ENCODE measurements around the gene PDAP1.
"Not testable (repeated sequence)": the region's sequence is repeated elsewhere in the genome, so short reads cannot be mapped to it uniquely, and the experiment has no call there.

PDAP1 gene

GRCh38 chr7:99428972-99429566 is 20.7 kb upstream of the PDAP1 start:
- no peak overlapping the region for H3K4me3 ChIP-seq (ENCODE audit: low read depth, low read length)

DNA sequence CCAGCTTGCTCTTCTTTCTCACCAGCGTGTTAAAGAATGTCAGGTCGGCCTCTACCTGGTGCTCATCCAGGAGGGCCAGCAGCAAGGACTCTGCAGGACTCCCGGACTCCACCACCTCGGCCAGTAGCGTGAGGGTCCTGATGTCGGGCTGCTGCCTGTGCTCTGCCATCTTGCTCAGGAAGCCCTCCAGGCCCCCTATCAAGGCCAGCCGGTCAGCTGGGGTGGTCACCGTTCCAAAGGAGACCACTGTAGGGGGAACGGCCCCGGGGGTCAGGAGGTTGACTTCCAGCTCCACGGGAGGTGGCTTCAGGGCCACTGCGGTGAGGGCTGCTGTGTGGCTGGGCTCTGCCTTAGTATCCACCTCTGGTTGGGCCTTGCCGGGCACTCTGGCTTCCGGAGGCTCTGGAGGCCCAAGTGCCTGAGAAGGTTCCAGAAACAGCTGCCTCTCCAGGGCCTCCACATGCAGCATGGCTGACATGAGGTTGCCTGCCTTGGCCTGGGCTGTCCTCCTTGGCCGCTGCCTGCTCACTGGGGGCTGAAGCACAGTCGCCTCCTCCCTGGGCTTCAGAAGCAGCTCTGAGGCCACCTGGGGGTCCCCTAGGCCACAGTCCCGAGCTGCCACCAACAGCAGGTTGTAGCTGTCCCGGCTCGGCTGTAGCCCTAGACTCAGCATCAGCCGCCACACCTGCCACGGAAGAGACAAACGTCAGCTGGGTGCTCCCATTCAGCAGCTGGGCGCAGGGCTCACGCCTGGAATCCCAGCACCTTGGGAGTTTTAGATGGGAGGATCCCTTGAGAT is 16.7 kb upstream of the PDAP1 start:
- H3K4me3 ChIP-seq (ENCODE audit: low read depth, low read length): no peak overlapping the region

DNA sequence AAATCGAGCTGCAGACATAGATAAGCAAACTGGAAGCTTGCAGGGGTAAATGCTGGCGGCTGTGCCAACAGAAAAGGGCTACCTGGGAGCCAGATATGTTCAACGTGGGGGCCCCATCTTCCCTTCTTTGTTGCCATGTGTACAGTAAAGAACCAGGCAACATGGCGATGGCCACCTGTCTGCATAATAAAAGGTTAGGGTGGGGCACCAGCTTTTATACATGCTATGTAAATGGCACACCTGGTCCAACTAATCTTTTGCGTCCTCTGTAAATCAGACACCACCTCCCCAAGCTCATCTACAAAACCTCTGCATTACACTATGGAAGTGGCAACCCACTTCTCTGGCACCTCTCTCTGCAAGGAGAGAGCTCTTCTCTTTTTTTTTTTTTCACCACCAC is 14.2 kb upstream of the PDAP1 start:
- no peak overlapping the region for H3K4me3 ChIP-seq (ENCODE audit: low read depth, low read length)

- H3K4me3 ChIP-seq (ENCODE audit: low read depth, low read length): no peak overlapping the region
Measured at GRCh38 chr7:99422186-99422585, 13.8 kb upstream of the PDAP1 start.

- H3K4me3 ChIP-seq (ENCODE audit: low read depth, low read length): no peak overlapping the region
Measured at GRCh38 chr7:99420986-99421385, 12.6 kb upstream of the PDAP1 start.

DNA sequence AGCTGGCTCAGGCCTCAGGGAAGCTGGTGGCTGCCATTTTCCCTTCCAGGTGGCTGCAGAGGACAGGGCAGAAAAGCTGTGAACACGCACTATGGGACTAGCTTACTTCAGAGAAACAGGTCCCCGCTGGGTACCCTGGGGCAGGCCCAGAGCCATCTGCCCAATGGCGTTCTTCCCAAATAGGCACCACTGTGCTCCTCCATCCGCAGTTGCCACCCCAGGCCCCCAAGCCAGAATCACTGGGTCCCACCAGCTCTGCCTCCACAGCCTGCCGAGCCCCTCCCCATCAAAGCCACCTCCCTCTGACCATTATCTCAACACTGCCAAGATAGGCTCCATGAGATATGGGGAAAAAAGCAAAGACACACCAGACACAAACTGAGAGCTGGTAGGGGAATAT is 11.8 kb upstream of the PDAP1 start:
- H3K4me3 ChIP-seq (ENCODE audit: low read depth, low read length): no peak overlapping the region

DNA sequence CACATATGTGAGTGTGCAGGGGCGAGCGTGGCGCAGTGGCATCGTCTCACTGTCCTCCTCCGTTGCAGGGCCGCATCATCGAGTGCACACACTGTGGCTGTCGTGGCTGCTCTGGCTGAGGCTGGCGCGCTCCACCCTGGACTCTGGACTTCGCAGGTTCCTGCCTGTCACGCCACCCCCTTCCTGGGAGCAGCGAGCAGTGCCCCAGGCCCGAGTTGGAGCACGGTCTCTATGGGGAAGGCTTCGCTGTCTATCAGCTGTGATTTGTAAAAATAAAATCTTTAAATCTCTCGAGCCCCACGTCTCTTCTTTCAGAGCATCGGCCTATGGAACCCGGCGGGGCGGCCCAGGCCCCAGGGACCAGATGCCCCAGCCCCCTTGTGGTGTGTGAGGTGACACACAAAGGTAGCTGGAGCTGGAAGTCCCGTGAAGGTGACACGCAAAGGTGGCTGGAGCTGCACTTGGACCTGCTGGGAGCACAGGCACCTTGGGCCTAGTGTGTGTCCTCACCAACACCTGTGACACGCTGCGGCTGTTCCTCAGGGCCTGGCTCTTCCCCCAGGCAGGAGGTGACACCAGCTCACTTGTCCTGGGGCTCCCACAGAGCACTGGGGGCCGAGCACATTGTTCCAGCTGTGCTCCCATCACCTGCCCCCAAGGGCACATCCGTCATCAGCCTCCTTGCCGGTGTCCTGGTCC is 11.1 kb upstream of the PDAP1 start:
- H3K4me3 ChIP-seq (ENCODE audit: low read depth, low read length): no peak overlapping the region

- no peak overlapping the region for H3K4me3 ChIP-seq (ENCODE audit: low read depth, low read length)
Measured at GRCh38 chr7:99418260-99418659, 9.9 kb upstream of the PDAP1 start.

- H3K4me3 ChIP-seq (ENCODE audit: low read depth, low read length): not testable (repeated sequence)
Measured at GRCh38 chr7:99415513-99416127, 7.2 kb upstream of the PDAP1 start.

GRCh38 chr7:99410635-99411034 is 2.2 kb upstream of the PDAP1 start:
- no peak overlapping the region for H3K4me3 ChIP-seq (ENCODE audit: low read depth, low read length)

DNA sequence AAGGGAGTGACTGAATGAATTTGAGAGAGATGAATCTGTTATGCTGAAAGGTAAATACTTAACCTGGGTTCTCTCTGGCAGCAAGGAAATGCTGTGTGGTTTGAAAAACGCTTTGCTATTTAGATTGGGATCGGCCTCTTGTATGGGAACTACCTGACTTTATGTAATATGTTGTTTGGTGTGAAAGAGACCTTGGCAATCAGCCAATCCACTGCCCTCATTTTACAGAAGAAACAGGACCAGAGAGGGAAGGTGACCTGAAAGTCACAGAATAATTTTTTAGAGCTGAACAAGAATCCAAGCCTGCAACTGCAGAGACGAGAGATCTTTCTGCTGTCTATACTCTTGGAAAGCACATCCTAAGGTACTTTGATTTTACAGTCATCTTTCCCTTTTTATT is 1.4 kb upstream of the PDAP1 start:
- H3K4me3 ChIP-seq (ENCODE audit: low read depth, low read length): peak overlapping the region; percentile 85

GRCh38 chr7:99409192-99409572 is 785 bp upstream of the PDAP1 start:
- H3K4me3 ChIP-seq (ENCODE audit: low read depth, low read length): peak overlapping the region; percentile 85

DNA sequence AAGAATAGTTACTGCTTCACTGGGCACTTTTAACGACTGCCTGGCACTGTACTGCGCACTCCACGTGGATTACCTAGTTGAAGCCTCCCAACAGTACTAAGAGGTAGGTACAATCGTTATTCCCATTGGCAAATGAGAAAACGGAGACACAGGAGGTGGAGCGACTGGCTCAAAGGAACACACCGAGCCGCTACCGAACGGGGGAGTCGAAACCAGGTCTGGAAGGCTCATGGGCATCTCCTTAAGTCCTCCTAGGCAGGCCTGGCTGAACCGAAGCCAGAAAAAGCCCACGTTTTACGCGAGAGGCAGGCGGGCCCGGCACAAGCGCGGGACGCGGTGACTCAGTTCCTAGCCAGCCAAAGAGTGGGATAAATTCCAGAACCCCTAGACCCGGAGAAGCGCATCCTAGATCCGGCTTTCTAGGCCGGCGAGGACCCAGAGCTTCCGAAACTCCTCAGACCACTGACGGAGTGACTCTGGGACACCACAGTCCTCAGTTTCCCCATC is 472 bp downstream of the PDAP1 start:
- H3K4me3 ChIP-seq (ENCODE audit: low read depth, low read length): peak overlapping the region; percentile 85

- H3K4me3 ChIP-seq (ENCODE audit: low read depth, low read length): no peak overlapping the region
Measured at GRCh38 chr7:99406557-99406956, 1.8 kb downstream of the PDAP1 start.

DNA sequence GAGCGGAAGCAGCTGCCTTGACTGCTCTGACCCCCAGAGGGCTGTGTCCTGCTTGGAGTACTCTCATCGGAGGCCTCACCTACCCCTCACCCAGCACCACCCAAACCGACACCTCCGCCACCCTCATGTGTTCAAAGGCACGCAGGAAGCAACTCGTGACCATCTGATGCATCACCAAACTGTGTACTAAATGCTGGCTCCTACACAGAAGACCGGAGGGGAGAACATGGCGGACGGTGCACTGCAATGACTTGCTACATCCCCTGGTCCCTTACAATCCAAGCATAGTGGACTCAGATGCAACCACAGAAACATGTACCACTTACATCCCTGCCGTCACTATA is 3.4 kb downstream of the PDAP1 start:
- no peak overlapping the region for H3K4me3 ChIP-seq (ENCODE audit: low read depth, low read length)

- no peak overlapping the region for H3K4me3 ChIP-seq (ENCODE audit: low read depth, low read length)
Measured at GRCh38 chr7:99404235-99404976, 4.0 kb downstream of the PDAP1 start.

DNA sequence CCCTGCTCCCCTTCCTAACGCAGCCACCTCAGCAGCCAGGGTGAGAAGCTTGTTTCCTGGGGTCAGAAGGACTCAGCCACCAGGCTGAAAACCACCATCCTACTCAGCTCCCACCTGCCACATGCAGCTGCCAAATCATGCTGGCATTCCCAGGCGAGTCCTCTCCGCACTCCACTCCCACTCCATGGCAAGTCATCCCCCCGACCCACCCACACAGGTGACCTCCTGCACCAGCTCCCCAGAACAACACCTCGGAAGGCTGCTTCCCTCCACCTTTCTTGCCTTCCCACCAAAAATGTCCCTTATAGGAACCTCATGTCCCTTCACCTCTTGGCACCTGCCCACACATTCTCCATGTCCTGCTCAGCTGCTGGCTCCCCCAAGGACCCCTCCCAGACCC is 4.6 kb downstream of the PDAP1 start:
- no peak overlapping the region for H3K4me3 ChIP-seq (ENCODE audit: low read depth, low read length)

DNA sequence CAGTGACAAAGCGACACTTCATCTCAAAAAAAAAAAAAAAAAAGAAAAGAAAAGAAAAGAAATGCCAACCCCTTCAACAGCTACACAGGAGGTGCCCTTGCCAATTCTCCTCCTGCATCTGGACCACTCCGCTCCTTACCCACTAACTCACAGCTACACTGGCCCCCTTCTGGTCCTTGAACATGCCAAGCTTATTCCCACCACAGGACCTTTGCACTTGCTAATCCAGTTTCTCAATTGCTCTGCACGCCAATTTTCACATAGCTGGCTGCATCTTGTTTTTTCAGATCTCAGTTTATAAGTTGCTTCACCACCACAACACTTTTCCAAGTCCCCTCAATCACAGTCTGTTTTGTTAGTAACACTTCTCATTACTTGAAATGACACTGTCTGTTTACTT is 5.5 kb downstream of the PDAP1 start:
- no peak overlapping the region for H3K4me3 ChIP-seq (ENCODE audit: low read depth, low read length)

- H3K4me3 ChIP-seq (ENCODE audit: low read depth, low read length): no peak overlapping the region
Measured at GRCh38 chr7:99399597-99399996, 8.8 kb downstream of the PDAP1 start.

DNA sequence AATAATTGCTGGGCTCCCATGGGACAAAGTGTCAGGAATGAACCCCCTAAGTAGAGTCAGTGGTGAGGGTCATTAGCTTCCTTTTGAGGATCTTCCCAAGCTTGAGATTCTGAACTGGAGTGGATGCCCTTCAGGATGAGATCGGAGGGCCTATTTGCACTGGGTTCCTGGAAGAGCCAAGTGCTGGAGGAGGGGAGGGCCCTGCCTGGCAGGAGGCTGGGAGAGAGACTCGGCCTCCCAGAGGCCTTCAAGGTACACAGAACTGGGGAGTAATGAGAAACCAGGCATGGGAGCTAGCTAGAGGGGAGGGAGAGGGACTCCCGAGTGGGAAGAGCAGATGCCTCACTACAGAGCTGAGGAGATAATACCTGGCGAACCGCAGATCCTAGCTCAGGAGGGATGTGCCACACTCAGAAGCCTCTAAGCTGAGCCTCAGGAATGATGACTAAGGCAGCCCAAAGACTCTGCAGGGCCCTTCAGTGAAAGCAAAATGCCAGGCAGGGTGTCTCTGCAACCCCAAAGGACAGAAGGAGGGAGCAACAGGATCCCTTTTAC is 9.4 kb downstream of the PDAP1 start:
- H3K4me3 ChIP-seq (ENCODE audit: low read depth, low read length): no peak overlapping the region

All from iPS-11a (cell line).